GM06990 (cell line): Measurements from ENCODE around the gene ZFP62.

Experiments
- DNase-seq: peaks from one replicate; pipeline ENCODE4 v3.0.0-alpha.2; 2011; ENCODE audit not compliant: insufficient read length; ENCODE audit errors: extremely low read depth
- H3K27me3 ChIP-seq: replicated peaks from 2 replicates; pipeline ENCODE4 v1.6.0; 2011; ENCODE audit warnings: low read length; ENCODE audit not compliant: control insufficient read depth, insufficient read depth
- H3K36me3 ChIP-seq: 2 replicates; pipeline ENCODE4 v1.5.1; 2011; ENCODE audit warnings: low read length; ENCODE audit not compliant: control insufficient read depth, insufficient read depth
- H3K4me3 ChIP-seq: replicated peaks from 2 replicates; pipeline ENCODE4 v1.5.1; 2011; ENCODE audit warnings: low read depth, mild to moderate bottlenecking, control low read depth, low read length
- CTCF ChIP-seq: IDR thresholded peaks from 2 replicates; pipeline ENCODE4 v1.5.1; 2011; ENCODE audit warnings: low read length, control low read depth, mild to moderate bottlenecking, inconsistent platforms; ENCODE audit not compliant: insufficient read depth, poor library complexity, severe bottlenecking

ZFP62 gene

GRCh38 chr5:180807654-180808414 lies 53.2 kb downstream of the ZFP62 start:
- DNase-seq: no peak
- TF ChIP-seq CTCF: no peak
- Histone ChIP-seq H3K27me3 (no peaks in the 10 kb centered on the region), H3K36me3 (no peaks in the 10 kb centered on the region), H3K4me3 (peak overlapping the region; percentile 83)

GRCh38 chr5:180807046-180807445 lies 54.0 kb downstream of the ZFP62 start:
- peak overlapping the region; percentile 83 for H3K4me3 ChIP-seq
- no peak for TF ChIP-seq CTCF
- DNase-seq: no peak
- no peaks in the 10 kb centered on the region for H3K27me3 ChIP-seq
- no peaks in the 10 kb centered on the region for H3K36me3 ChIP-seq

DNA sequence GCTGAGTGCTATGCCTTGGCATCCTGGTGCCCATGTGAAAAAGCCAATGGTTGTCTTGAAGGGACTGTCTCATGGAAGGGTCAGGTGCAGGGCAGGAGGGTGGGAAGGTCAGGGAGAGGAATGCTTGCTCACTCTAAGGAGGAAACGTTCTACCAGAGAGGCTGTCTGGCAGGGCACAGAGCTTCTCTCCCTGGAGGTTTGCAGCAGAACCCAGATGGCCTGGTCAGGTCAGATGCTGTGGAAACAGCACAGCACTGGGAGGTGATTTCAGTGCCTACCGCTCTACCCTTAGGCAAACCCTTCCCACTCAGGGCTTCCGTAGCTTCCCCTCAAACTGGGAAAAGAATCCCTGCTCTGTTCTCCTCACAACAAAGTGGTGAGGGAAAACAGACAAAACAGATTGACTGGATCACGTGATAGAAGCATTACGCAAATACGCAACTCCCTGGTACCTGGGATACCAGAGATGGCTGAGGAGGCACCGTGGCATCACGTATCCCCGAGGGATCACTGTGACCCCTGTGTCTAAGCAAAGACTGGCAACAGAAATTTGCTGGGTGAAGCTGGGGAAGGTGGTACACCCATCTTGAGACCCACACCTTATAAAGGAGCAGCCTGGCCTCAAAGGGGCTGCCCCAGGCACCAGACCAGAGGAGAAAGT lies 54.6 kb downstream of the ZFP62 start:
- no peak for TF ChIP-seq CTCF
- Histone ChIP-seq H3K4me3 (peak overlapping the region; percentile 83), H3K27me3 (no peaks in the 10 kb centered on the region), H3K36me3 (peaks cover 1% of the 10 kb centered on the region)
- DNase-seq: no peak

GRCh38 chr5:180804129-180804618 lies 56.9 kb downstream of the ZFP62 start:
- H3K4me3 ChIP-seq: peak overlapping the region; percentile 45

More at GRCh38 chr5:180804129-180804618, 56.9 kb downstream of the ZFP62 start:
- Histone ChIP-seq H3K27me3 (no peaks in the 10 kb centered on the region), H3K36me3 (peaks cover 5% of the 10 kb centered on the region)
- DNase-seq: no peak
- no peak for TF ChIP-seq CTCF
